Stimulated activated naive CD4-positive, alpha-beta T cell (primary cell): ENCODE results near the gene SPEM3.
"Not testable (repeated sequence)": the region's sequence is repeated elsewhere in the genome, so short reads cannot be mapped to it uniquely, and the experiment has no call there.

ENCODE experiments used
- DNase-seq, 6 experiments: peaks; one replicate each; lab custom pipeline; 2025; lab: John Stamatoyannopoulos, UW

Gene SPEM3

GRCh38 chr17:7442142-7442541, 13.5 kb downstream of the SPEM3 start:
- no peak for DNase-seq

- no peak for DNase-seq
Observed at GRCh38 chr17:7443499-7444485, 15.1 kb downstream of the SPEM3 start.

GRCh38 chr17:7444682-7445618, 16.3 kb downstream of the SPEM3 start, which contains the start of gene CHRNB1:
Gene CHRNB1 (plus strand): TSS chr17:7445061. CDS start chr17:7445128, 67 bp downstream.
- DNase-seq = peak in 3 of 6 experiments; percentile 10 to 24 (median 13)

- peak in 4 of 6 experiments; percentile 21 to 39 (median 28) for DNase-seq
Observed at GRCh38 chr17:7445619-7445968, 16.9 kb downstream of the SPEM3 start.

GRCh38 chr17:7448461-7448860, 19.8 kb downstream of the SPEM3 start:
- DNase-seq = no peak

- DNase-seq = no peak
Observed at GRCh38 chr17:7459961-7460545, 31.4 kb downstream of the SPEM3 start.

- no peak for DNase-seq
Observed at GRCh38 chr17:7460850-7461660, 32.4 kb downstream of the SPEM3 start.

GRCh38 chr17:7462474-7463371, 34.1 kb downstream of the SPEM3 start:
- DNase-seq = no peak

GRCh38 chr17:7463372-7463846, 34.8 kb downstream of the SPEM3 start:
- DNase-seq = no peak

- no peak for DNase-seq
Observed at GRCh38 chr17:7464081-7464480, 35.4 kb downstream of the SPEM3 start.

GRCh38 chr17:7465597-7466275, 37.1 kb downstream of the SPEM3 start:
- DNase-seq = no peak

GRCh38 chr17:7466318-7466638, 37.6 kb downstream of the SPEM3 start:
- no peak for DNase-seq

- DNase-seq = no peak
Observed at GRCh38 chr17:7466639-7467341, 38.1 kb downstream of the SPEM3 start.

- no peak for DNase-seq
Observed at GRCh38 chr17:7467498-7467897, 38.8 kb downstream of the SPEM3 start.

GRCh38 chr17:7468290-7468689, 39.6 kb downstream of the SPEM3 start:
- DNase-seq = no peak

- DNase-seq = no peak
Observed at GRCh38 chr17:7468804-7469389, 40.2 kb downstream of the SPEM3 start.

- DNase-seq = not testable (repeated sequence)
Observed at GRCh38 chr17:7469843-7470242, 41.2 kb downstream of the SPEM3 start.

GRCh38 chr17:7470457-7470973, 41.9 kb downstream of the SPEM3 start:
- DNase-seq = not testable (repeated sequence)
